AG10803 (cell line): ENCODE measurements around the gene SNX30.

Experiments used
- DNase-seq: peaks from one replicate; pipeline ENCODE4 v3.0.0; 2010; ENCODE audit warnings: low read depth
- H3K4me3 ChIP-seq: 2 replicates; pipeline ENCODE4 v1.5.1; 2011; ENCODE audit warnings: mild to moderate bottlenecking, low read length, control low read depth
- CTCF ChIP-seq: conservative IDR thresholded peaks from 2 replicates; pipeline ENCODE4 v1.5.1; 2011; ENCODE audit warnings: mild to moderate bottlenecking, low read length, control low read depth, inconsistent platforms

SNX30 gene

GRCh38 chr9:112914524-112914923 is 164.0 kb downstream of the SNX30 start:
- DNase-seq: no peak
- no peak overlapping the region for H3K4me3 ChIP-seq
- no peak for TF ChIP-seq CTCF

DNA sequence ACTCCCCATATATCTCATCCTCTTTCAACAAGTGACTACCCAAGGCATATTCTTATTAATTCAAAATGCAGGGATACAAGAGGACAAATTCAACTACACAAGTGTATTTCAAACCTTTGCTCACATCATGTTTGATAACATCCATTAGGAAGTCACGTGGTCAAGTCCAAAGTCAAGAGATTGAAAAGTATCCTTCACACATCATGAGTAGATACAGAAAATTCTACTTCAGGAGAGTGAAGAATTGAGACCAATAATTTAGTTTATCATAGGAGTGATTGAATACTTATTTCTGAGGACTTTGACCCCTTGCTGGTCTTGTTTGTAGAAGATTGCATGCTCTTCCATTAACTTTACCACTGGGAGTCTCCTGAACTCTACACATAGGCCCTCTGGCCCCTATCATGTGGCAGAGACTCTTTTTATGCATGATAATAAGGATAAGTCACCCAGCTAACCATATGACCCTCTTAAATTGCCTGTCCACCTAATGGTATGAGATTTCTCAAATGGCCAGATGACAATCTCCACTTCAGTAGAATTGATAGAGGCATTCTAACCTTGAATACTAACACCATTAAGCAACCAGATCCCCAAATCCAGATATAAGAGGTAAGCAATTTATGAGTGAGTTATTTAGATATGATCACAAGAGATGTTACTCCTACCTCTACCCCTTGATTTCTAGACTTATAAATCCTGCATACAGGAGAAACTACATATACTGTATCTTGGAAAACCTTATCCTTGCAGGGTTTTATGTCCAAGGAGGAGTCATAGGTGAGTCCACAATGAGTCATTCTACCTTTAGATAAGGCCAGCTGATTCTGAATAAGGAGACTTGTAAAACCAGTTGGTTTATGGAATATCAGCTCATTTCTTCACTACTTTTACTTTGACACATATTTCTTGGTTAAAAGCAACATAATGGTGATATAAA is 166.8 kb downstream of the SNX30 start:
- no peak overlapping the region for H3K4me3 ChIP-seq
- DNase-seq: no peak
- no peak for TF ChIP-seq CTCF

DNA sequence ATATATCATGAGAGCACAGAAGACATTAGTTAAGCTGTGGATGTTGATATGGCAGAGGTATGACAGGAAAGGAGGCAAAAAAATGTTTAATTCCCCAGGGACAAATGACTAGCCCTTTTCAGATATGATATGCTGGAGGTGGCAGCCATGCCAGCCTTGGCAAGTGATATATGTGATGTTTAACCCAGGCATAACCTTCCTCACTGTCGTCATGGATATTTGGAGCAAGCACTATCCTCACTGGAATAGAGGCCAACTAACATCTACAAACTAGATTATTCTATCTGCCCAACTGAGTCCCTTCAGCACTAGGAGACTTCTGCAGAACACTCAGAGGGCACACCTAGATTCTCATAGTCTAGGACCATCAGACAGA is 167.4 kb downstream of the SNX30 start:
- no peak for DNase-seq
- H3K4me3 ChIP-seq: no peak overlapping the region
- TF ChIP-seq CTCF: no peak

GRCh38 chr9:112921549-112921948 is 171.0 kb downstream of the SNX30 start:
- H3K4me3 ChIP-seq: no peak overlapping the region
- DNase-seq: peak; percentile 65
- peak; percentile 77 for TF ChIP-seq CTCF
